Ishikawa (cell line): ENCODE measurements around the gene SCFD1.

ENCODE experiments used
- CEBPB ChIP-seq: IDR thresholded peaks from 2 replicates; pipeline ENCODE4 v1.6.1; 2012
- CREB1 ChIP-seq: IDR thresholded peaks from 2 replicates; pipeline ENCODE4 v1.6.1; 2012; ENCODE audit warnings: low read depth
- EGR1 ChIP-seq: IDR thresholded peaks from 2 replicates; pipeline ENCODE4 v1.6.1; 2012
- EP300 ChIP-seq: IDR thresholded peaks from 2 replicates; pipeline ENCODE4 v1.6.1; 2012; ENCODE audit warnings: borderline replicate concordance
- FOXM1 ChIP-seq: IDR thresholded peaks from 2 replicates; pipeline ENCODE4 v1.6.1; 2012; ENCODE audit warnings: low read depth, borderline replicate concordance
- MAX ChIP-seq: IDR thresholded peaks from 2 replicates; pipeline ENCODE4 v1.6.1; 2012
- NFIC ChIP-seq: IDR thresholded peaks from 2 replicates; pipeline ENCODE4 v1.6.1; 2012
- RAD21 ChIP-seq: IDR thresholded peaks from 2 replicates; pipeline ENCODE4 v1.6.1; 2012; ENCODE audit warnings: low read depth
- REST ChIP-seq: IDR thresholded peaks from 2 replicates; pipeline ENCODE4 v1.6.1; 2012; ENCODE audit warnings: low read depth, mild to moderate bottlenecking
- TAF1 ChIP-seq: IDR thresholded peaks from 2 replicates; pipeline ENCODE4 v1.6.1; 2012; ENCODE audit warnings: low read depth, mild to moderate bottlenecking
- TCF12 ChIP-seq: IDR thresholded peaks from 2 replicates; pipeline ENCODE4 v1.6.1; 2012; ENCODE audit warnings: low read depth
- TEAD4 ChIP-seq: IDR thresholded peaks from 2 replicates; pipeline ENCODE4 v1.6.1; 2012
- USF1 ChIP-seq: IDR thresholded peaks from 2 replicates; pipeline ENCODE4 v1.6.1; 2012
- YY1 ChIP-seq: IDR thresholded peaks from 2 replicates; pipeline ENCODE4 v1.6.1; 2012; ENCODE audit warnings: low read depth
- ZBTB7A ChIP-seq: IDR thresholded peaks from 2 replicates; pipeline ENCODE4 v1.6.1; 2012; ENCODE audit warnings: low read depth

Gene SCFD1

GRCh38 chr14:30748343-30748742 lies 126.2 kb downstream of the SCFD1 start:
- TF ChIP-seq REST (no peak), EP300 (no peak), ZBTB7A (no peak)

GRCh38 chr14:30751646-30752416 lies 129.7 kb downstream of the SCFD1 start:
- TF ChIP-seq TAF1 (no peak), ZBTB7A (no peak), TEAD4 (no peak), RAD21 (peak; percentile 17), TCF12 (no peak)

- TF ChIP-seq YY1 (no peak), TAF1 (no peak), USF1 (no peak), EGR1 (no peak), MAX (no peak), CREB1 (no peak), ZBTB7A (no peak), RAD21 (no peak), EP300 (no peak), REST (no peak), TCF12 (no peak), CEBPB (no peak), TEAD4 (no peak), FOXM1 (no peak), NFIC (no peak)
These were observed 131.3 kb downstream of the SCFD1 start for GRCh38 chr14:30753452-30753851.

- TF ChIP-seq EGR1 (no peak), CREB1 (no peak), MAX (no peak), CEBPB (no peak), RAD21 (no peak), REST (no peak), NFIC (no peak), USF1 (no peak), EP300 (no peak), TEAD4 (no peak), FOXM1 (no peak), YY1 (no peak), TAF1 (no peak), ZBTB7A (no peak), TCF12 (no peak)
These were observed 132.7 kb downstream of the SCFD1 start for GRCh38 chr14:30754778-30755177.
